LNCAP (cell line): ENCODE measurements around the gene KAT2B.

ENCODE experiments used
- CTCF ChIP-seq: fragments of 450-650 bp; IDR thresholded peaks from 2 replicates; pipeline ENCODE4 v1.5.1; 2017; ENCODE audit warnings: mild to moderate bottlenecking

KAT2B gene

GRCh38 chr3:20043825-20044224, 3.6 kb downstream of the KAT2B start:
- no peak for TF ChIP-seq CTCF

DNA sequence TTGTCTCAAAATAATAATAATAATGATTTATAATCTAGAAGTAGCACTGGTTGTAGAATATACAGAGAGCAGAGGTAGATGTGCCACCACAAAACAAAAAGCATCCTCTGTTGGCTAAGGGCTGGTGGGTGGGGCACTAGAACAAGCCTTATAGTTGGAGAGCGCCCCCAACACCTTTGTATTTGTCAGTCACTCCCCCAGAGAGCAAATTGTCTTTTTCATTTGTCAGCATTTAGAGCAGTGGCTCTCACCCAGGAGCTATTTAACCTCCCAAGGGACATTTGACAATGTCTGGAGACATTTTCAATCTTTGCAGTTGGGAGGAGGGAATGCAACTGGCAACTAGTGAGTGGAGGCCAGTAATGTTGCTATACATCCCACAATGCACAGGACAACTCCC, 6.3 kb downstream of the KAT2B start:
- TF ChIP-seq CTCF, result no peak

- TF ChIP-seq CTCF, result no peak
Measured at GRCh38 chr3:20047341-20047779, 7.1 kb downstream of the KAT2B start.

GRCh38 chr3:20047976-20048883, 8.0 kb downstream of the KAT2B start:
- no peak for TF ChIP-seq CTCF

DNA sequence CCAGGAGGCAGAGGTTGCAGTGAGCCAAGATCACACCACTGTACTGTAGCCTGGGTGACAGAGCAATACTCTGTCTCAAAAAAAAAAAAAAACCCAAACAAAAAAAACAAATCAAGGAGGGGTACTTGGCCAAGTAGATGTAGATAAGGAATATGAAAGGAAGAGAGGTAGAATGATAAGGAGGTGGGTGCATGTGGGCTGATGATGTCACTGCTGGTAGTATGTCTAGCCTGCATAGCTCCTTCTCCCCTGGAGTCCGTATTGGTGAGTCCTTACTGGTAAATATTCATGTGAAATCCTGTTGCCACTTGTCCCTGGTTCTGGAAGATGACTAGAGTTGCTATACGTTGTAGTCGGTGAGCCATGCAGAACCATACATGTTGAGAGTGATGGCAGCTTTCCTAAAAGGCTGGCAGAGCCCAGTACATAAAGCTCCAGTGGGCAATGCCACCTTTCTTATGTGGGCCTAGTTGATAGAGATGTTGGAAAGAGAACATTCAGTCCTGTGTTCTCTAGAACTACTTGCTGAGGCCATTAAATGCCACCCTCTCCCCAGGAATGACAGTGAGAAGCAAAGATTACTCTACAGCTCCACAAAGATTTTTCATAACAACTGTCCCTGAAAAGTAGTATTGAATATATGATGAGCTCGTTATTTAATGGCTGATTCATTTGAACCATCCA, 11.0 kb downstream of the KAT2B start:
- TF ChIP-seq CTCF, result no peak

DNA sequence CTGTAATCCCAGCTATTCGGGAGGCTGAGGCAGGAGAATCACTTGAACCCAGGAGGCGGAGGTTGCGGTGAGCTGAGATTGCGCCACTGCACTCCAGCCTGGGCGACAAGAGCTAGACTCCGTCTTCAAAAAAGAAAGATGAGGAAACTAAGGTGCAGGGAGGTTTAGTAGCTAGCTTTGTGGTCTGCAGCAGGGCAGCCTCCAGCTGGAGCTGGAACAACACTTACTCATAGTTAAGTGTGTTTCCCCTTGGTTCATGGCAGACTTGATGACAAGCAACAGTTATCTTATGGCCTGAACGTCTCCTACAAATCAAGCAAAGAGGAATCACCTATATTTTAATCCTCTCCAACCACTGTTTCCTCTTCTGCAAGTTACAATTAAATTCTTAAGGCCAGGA, 12.6 kb downstream of the KAT2B start:
- TF ChIP-seq CTCF, result no peak

GRCh38 chr3:20054549-20054987, 14.3 kb downstream of the KAT2B start:
- no peak for TF ChIP-seq CTCF
